Loucy (cell line): ENCODE measurements around the gene PIWIL1.

Experiments
- EZH2phosphoT487 ChIP-seq: fragments of 200-600 bp; IDR thresholded peaks from 2 replicates; pipeline ENCODE4 v1.6.1; 2018; ENCODE audit warnings: antibody characterized with exemption, mild to moderate bottlenecking, moderate library complexity, borderline replicate concordance
- TF ChIP-seq, protein P1 (sequence below): fragments of 200-600 bp; sonication (generic); conservative IDR thresholded peaks from 2 replicates; pipeline ENCODE4 v1.5.1; 2014; ENCODE audit warnings: mild to moderate bottlenecking, antibody characterized with exemption, low read length

DNA sequence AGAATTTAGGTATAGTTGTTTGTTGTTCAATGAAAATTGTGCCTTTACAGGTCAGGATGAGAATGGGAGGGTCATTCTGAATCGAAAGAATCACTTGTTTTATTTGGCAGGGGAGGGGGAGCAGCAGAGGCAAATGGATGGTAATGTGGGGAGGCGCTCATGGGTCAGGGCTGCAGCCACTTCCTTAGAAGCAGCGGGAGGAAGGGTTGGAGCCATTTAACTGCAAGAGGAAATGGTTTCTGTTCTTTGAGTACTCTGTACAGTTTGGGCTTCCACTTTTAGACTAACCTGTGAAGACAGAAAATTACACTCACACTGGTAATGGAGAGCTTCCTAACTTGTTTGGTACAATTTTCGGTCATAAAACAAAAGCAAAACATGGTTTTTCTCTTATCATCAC lies 57.2 kb downstream of the PIWIL1 start:
- TF ChIP-seq, protein P1, sequence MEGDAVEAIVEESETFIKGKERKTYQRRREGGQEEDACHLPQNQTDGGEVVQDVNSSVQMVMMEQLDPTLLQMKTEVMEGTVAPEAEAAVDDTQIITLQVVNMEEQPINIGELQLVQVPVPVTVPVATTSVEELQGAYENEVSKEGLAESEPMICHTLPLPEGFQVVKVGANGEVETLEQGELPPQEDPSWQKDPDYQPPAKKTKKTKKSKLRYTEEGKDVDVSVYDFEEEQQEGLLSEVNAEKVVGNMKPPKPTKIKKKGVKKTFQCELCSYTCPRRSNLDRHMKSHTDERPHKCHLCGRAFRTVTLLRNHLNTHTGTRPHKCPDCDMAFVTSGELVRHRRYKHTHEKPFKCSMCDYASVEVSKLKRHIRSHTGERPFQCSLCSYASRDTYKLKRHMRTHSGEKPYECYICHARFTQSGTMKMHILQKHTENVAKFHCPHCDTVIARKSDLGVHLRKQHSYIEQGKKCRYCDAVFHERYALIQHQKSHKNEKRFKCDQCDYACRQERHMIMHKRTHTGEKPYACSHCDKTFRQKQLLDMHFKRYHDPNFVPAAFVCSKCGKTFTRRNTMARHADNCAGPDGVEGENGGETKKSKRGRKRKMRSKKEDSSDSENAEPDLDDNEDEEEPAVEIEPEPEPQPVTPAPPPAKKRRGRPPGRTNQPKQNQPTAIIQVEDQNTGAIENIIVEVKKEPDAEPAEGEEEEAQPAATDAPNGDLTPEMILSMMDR: no peak
- no peak for TF ChIP-seq EZH2phosphoT487
